PC-9 (cell line): ENCODE results near the gene RPL22.

ENCODE experiments used
- CTCF ChIP-seq: fragments of 200-600 bp; sonication (generic); conservative IDR thresholded peaks from 2 replicates; pipeline ENCODE4 v1.6.1; 2017; ENCODE audit warnings: mixed run types, antibody characterized with exemption, mild to moderate bottlenecking, moderate library complexity
- EZH2 ChIP-seq: fragments of 200-600 bp; sonication (generic); IDR thresholded peaks from 2 replicates; pipeline ENCODE4 v1.8.0; 2017; ENCODE audit warnings: antibody characterized with exemption, low read depth

- TF ChIP-seq CTCF (no peak), EZH2 (no peak)
Measured at GRCh38 chr1:6176779-6177178, 22.6 kb downstream of the RPL22 start.
